HG03565 (cell line): ENCODE results near the gene RAMP1.

Source experiments
- ATAC-seq: cut with Tn5 transposase; IDR thresholded peaks from one replicate; pipeline ENCODE4 v1.9.1; 2021; ENCODE audit warnings: mild to moderate bottlenecking, moderate library complexity; ENCODE audit not compliant: unreplicated experiment

RAMP1 gene

GRCh38 chr2:237913193-237913917 lies 53.9 kb downstream of the RAMP1 start:
- no peak for ATAC-seq

- no peak for ATAC-seq
These were observed 56.2 kb downstream of the RAMP1 start for GRCh38 chr2:237915576-237915975.

GRCh38 chr2:237916296-237916695 lies 56.9 kb downstream of the RAMP1 start:
- no peak for ATAC-seq

- no peak for ATAC-seq
These were observed 58.4 kb downstream of the RAMP1 start for GRCh38 chr2:237917696-237918374.

- no peak for ATAC-seq
These were observed 60.2 kb downstream of the RAMP1 start for GRCh38 chr2:237919593-237919992.

- no peak for ATAC-seq
These were observed 61.2 kb downstream of the RAMP1 start for GRCh38 chr2:237920673-237921072.

GRCh38 chr2:237921967-237922492 lies 62.6 kb downstream of the RAMP1 start:
- no peak for ATAC-seq

- no peak for ATAC-seq
These were observed 63.4 kb downstream of the RAMP1 start for GRCh38 chr2:237922641-237923361.

- ATAC-seq: no peak
These were observed 64.2 kb downstream of the RAMP1 start for GRCh38 chr2:237923481-237924163.

GRCh38 chr2:237924164-237924534 lies 64.7 kb downstream of the RAMP1 start:
- no peak for ATAC-seq

- ATAC-seq: no peak
These were observed 67.7 kb downstream of the RAMP1 start for GRCh38 chr2:237927135-237927534.

- no peak for ATAC-seq
These were observed 68.6 kb downstream of the RAMP1 start for GRCh38 chr2:237927986-237928385.

- ATAC-seq: no peak
These were observed 70.6 kb downstream of the RAMP1 start for GRCh38 chr2:237929979-237930378.

GRCh38 chr2:237931205-237931721 lies 71.8 kb downstream of the RAMP1 start:
- no peak for ATAC-seq

GRCh38 chr2:237932731-237933131 lies 73.3 kb downstream of the RAMP1 start:
- ATAC-seq: no peak

- no peak for ATAC-seq
These were observed 74.8 kb downstream of the RAMP1 start for GRCh38 chr2:237934186-237934585.

- no peak for ATAC-seq
These were observed 76.5 kb downstream of the RAMP1 start for GRCh38 chr2:237935740-237936452.

- ATAC-seq: no peak
These were observed 79.8 kb downstream of the RAMP1 start for GRCh38 chr2:237939251-237939650.

GRCh38 chr2:237940828-237941227 lies 81.4 kb downstream of the RAMP1 start:
- no peak for ATAC-seq

GRCh38 chr2:237941239-237941638 lies 81.8 kb downstream of the RAMP1 start:
- no peak for ATAC-seq
